GM21576 (cell line): ENCODE data around the gene GRIA2.
"Not testable (repeated sequence)": the region's sequence is repeated elsewhere in the genome, so short reads cannot be mapped to it uniquely, and the experiment has no call there.

Experiments used
- ATAC-seq: cut with Tn5 transposase; IDR thresholded peaks from one replicate; pipeline ENCODE4 v1.9.1; 2021; ENCODE audit warnings: mild to moderate bottlenecking, moderate library complexity; ENCODE audit not compliant: unreplicated experiment

GRIA2 gene

GRCh38 chr4:157246964-157247363 lies 26.4 kb downstream of the GRIA2 start:
- no peak for ATAC-seq

- ATAC-seq: not testable (repeated sequence)
Measured at GRCh38 chr4:157258165-157258564, 37.6 kb downstream of the GRIA2 start.

- ATAC-seq: no peak
Measured at GRCh38 chr4:157265281-157265680, 44.8 kb downstream of the GRIA2 start.

- no peak for ATAC-seq
Measured at GRCh38 chr4:157270108-157270507, 49.6 kb downstream of the GRIA2 start.

- no peak for ATAC-seq
Measured at GRCh38 chr4:157270552-157270951, 50.0 kb downstream of the GRIA2 start.

GRCh38 chr4:157271166-157271869 lies 50.8 kb downstream of the GRIA2 start:
- no peak for ATAC-seq

GRCh38 chr4:157280673-157281072 lies 60.1 kb downstream of the GRIA2 start:
- ATAC-seq: no peak

GRCh38 chr4:157282019-157282418 lies 61.5 kb downstream of the GRIA2 start:
- ATAC-seq: no peak

- no peak for ATAC-seq
Measured at GRCh38 chr4:157287445-157287844, 66.9 kb downstream of the GRIA2 start.

- no peak for ATAC-seq
Measured at GRCh38 chr4:157290622-157291021, 70.1 kb downstream of the GRIA2 start.

GRCh38 chr4:157291071-157291470 lies 70.5 kb downstream of the GRIA2 start:
- ATAC-seq: no peak

GRCh38 chr4:157293673-157294072 lies 73.1 kb downstream of the GRIA2 start:
- no peak for ATAC-seq

- ATAC-seq: no peak
Measured at GRCh38 chr4:157294575-157294974, 74.0 kb downstream of the GRIA2 start.

- no peak for ATAC-seq
Measured at GRCh38 chr4:157300701-157301100, 80.2 kb downstream of the GRIA2 start.

- no peak for ATAC-seq
Measured at GRCh38 chr4:157303471-157303960, 83.0 kb downstream of the GRIA2 start.

- no peak for ATAC-seq
Measured at GRCh38 chr4:157304769-157305168, 84.2 kb downstream of the GRIA2 start.

- ATAC-seq: no peak
Measured at GRCh38 chr4:157312702-157313101, 92.2 kb downstream of the GRIA2 start.

- ATAC-seq: no peak
Measured at GRCh38 chr4:157314906-157315305, 94.4 kb downstream of the GRIA2 start.

- ATAC-seq: no peak
Measured at GRCh38 chr4:157315968-157316367, 95.4 kb downstream of the GRIA2 start.

GRCh38 chr4:157320092-157320491 lies 99.6 kb downstream of the GRIA2 start:
- no peak for ATAC-seq

GRCh38 chr4:157327666-157328065 lies 107.1 kb downstream of the GRIA2 start:
- no peak for ATAC-seq

- no peak for ATAC-seq
Measured at GRCh38 chr4:157357887-157358286, 137.4 kb downstream of the GRIA2 start.

GRCh38 chr4:157358439-157358838 lies 137.9 kb downstream of the GRIA2 start:
- no peak for ATAC-seq
